DOHH2 (cell line): ENCODE measurements around the gene COX6B1.

ENCODE experiments used
- H3F3A ChIP-seq: fragments of 200-600 bp; sonication (generic), shearing (Covaris generic); 2 replicates; pipeline ENCODE4 v1.6.0; 2016; ENCODE audit warnings: antibody characterized with exemption, mild to moderate bottlenecking; ENCODE audit not compliant: control insufficient read depth, insufficient read depth
- H3K27ac ChIP-seq: fragments of 200-600 bp; sonication (generic); 2 replicates; pipeline ENCODE4 v1.5.1; 2014; ENCODE audit warnings: low read depth, mild to moderate bottlenecking, low read length, moderate library complexity
- H3K27me3 ChIP-seq: fragments of 200-600 bp; sonication (generic); 2 replicates; pipeline ENCODE4 v1.6.1; 2014; ENCODE audit warnings: mild to moderate bottlenecking, low read length, mixed read lengths; ENCODE audit not compliant: control insufficient read depth
- H3K36me3 ChIP-seq: fragments of 200-600 bp; sonication (generic); 2 replicates; pipeline ENCODE4 v1.6.1; 2014; ENCODE audit warnings: mild to moderate bottlenecking, low read length, moderate library complexity, mixed read lengths; ENCODE audit not compliant: control insufficient read depth
- H3K4me1 ChIP-seq: fragments of 200-600 bp; sonication (generic); 2 replicates; pipeline ENCODE4 v1.6.1; 2014; ENCODE audit warnings: mild to moderate bottlenecking, low read length, mixed read lengths; ENCODE audit not compliant: control insufficient read depth
- H3K4me2 ChIP-seq: fragments of 200-600 bp; sonication (generic); 2 replicates; pipeline ENCODE4 v1.6.0; 2014; ENCODE audit warnings: mild to moderate bottlenecking, low read length, moderate library complexity
- H3K4me3 ChIP-seq: fragments of 200-600 bp; sonication (generic); 2 replicates; pipeline ENCODE4 v1.5.1; 2014; ENCODE audit warnings: mild to moderate bottlenecking, low read length, mixed read lengths
- H3K79me2 ChIP-seq: fragments of 200-600 bp; sonication (generic); 2 replicates; pipeline ENCODE4 v1.6.1; 2014; ENCODE audit warnings: mild to moderate bottlenecking, low read length, mixed read lengths; ENCODE audit not compliant: control insufficient read depth
- H3K9me2 ChIP-seq: fragments of 200-600 bp; sonication (generic); replicated peaks from 2 replicates; pipeline ENCODE4 v1.6.1; 2014; ENCODE audit warnings: mild to moderate bottlenecking, low read length, mixed read lengths; ENCODE audit not compliant: control insufficient read depth
- H3K9me3 ChIP-seq: fragments of 200-600 bp; sonication (generic); 2 replicates; pipeline ENCODE4 v1.6.1; 2014; ENCODE audit warnings: antibody characterized with exemption, low read length, mixed read lengths; ENCODE audit not compliant: control insufficient read depth, insufficient read depth
- H4K20me1 ChIP-seq: fragments of 200-600 bp; sonication (generic); 2 replicates; pipeline ENCODE4 v1.6.0; 2014; ENCODE audit warnings: low read depth, mild to moderate bottlenecking, antibody characterized with exemption, low read length, moderate library complexity; ENCODE audit not compliant: control insufficient read depth, insufficient read depth
- CTCF ChIP-seq: fragments of 200-600 bp; sonication (generic); IDR thresholded peaks from one replicate; pipeline ENCODE4 v1.5.1; 2014; ENCODE audit warnings: antibody characterized with exemption, mild to moderate bottlenecking, low read depth, low read length; ENCODE audit not compliant: poor library complexity, severe bottlenecking
- EZH2phosphoT487 ChIP-seq: fragments of 200-600 bp; sonication (generic); IDR thresholded peaks from 2 replicates; pipeline ENCODE4 v1.6.1; 2017; ENCODE audit warnings: borderline replicate concordance, mild to moderate bottlenecking, antibody characterized with exemption, low read length, moderate library complexity, mixed read lengths

The COX6B1 gene

DNA sequence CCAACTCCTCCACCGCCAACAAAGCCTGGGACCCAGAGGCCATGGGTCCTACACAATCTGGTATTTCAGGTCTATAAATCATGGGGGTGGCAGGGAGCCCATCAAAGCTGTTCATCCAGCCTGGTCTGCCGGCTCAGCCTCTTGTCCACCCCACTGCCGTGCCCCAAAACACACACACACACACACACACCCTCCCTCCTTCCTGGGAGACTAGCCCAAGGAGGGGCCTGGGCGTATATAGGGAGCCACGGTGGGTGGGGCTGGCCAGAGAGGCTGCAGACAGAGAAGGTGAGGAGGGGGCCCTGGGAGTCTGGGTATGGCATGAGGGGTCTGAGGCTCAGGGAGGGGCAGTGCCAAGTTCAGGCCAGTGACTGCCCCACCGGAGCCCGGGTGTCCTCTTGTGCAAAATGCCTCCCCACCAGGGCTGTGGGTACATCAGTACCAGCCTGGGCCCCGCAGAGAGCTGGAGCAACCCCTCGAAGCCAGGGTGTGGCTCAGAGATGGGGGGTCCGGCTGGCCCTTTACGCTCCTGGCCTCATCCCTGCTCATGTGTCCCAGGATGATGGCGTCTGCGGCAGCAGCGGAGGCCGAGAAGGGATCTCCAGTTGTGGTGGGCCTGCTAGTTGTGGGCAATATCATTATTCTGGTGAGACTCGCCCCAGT lies 18.3 kb downstream of the COX6B1 start, which contains the start of gene UPK1A:
UPK1A (plus strand) TSS at position 267 of the 663 bp plus-strand sequence; CDS start at position 563, 296 bp downstream.
- H3K4me3 ChIP-seq: no peak within 1 kb of the TSS
- no peaks in the 10 kb centered on the region for H3F3A ChIP-seq
- H3K4me2 ChIP-seq: no peak within 1 kb of the TSS
- no peak within 1 kb of the TSS for H3K27ac ChIP-seq
- H4K20me1 ChIP-seq: no peaks in the 10 kb centered on the region
- H3K9me2 ChIP-seq: no peaks in the 10 kb centered on the region
- no peaks in the 10 kb centered on the region for H3K79me2 ChIP-seq
- TF ChIP-seq CTCF (no peak), EZH2phosphoT487 (no peak)
- no peaks in the 10 kb centered on the region for H3K36me3 ChIP-seq
- H3K4me1 ChIP-seq: no peaks in the 10 kb centered on the region
- H3K9me3 ChIP-seq: no peaks in the 10 kb centered on the region
- peaks cover 5% of the 10 kb centered on the region for H3K27me3 ChIP-seq

- Histone ChIP-seq H3K4me1 (no peaks in the 10 kb centered on the region), H3K36me3 (no peaks in the 10 kb centered on the region), H3K27ac (no peak overlapping the region), H3K4me2 (no peak overlapping the region), H3K4me3 (no peak overlapping the region), H3F3A (no peaks in the 10 kb centered on the region), H4K20me1 (no peaks in the 10 kb centered on the region), H3K27me3 (peaks cover 20% of the 10 kb centered on the region), H3K9me2 (no peaks in the 10 kb centered on the region), H3K79me2 (no peaks in the 10 kb centered on the region), H3K9me3 (no peaks in the 10 kb centered on the region)
- no peak for TF ChIP-seq CTCF
- no peak for TF ChIP-seq EZH2phosphoT487
Measured at GRCh38 chr19:35669566-35669965, 21.4 kb downstream of the COX6B1 start.

DNA sequence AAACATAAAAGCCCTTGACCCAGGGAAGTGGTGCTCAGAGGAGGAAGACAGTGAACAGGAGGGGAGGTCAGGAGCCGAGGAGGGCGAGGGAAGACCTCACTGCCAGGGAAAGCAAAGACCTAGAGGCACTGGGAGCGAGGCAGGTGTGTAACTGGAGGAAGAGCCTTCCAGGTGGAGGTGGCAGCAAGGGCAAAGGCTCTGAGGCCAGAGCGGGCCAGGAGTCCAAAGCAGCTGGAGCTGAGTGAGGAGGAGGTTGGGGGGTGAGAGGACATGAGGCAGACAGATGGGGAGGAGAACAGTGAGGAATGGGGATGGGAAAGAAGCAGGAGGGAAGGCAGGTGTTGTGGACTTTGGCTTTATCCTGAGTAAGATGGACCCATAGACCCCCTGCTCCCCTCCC lies 21.9 kb downstream of the COX6B1 start:
- peaks cover 20% of the 10 kb centered on the region for H3K27me3 ChIP-seq
- no peaks in the 10 kb centered on the region for H3K36me3 ChIP-seq
- no peaks in the 10 kb centered on the region for H4K20me1 ChIP-seq
- no peak overlapping the region for H3K27ac ChIP-seq
- H3K4me1 ChIP-seq: no peaks in the 10 kb centered on the region
- no peak overlapping the region for H3K4me3 ChIP-seq
- H3K9me2 ChIP-seq: no peaks in the 10 kb centered on the region
- TF ChIP-seq CTCF: no peak
- no peak for TF ChIP-seq EZH2phosphoT487
- no peaks in the 10 kb centered on the region for H3K9me3 ChIP-seq
- no peak overlapping the region for H3K4me2 ChIP-seq
- no peaks in the 10 kb centered on the region for H3F3A ChIP-seq
- H3K79me2 ChIP-seq: no peaks in the 10 kb centered on the region
